Astrocyte of the hippocampus (primary cell): ENCODE results near the gene CDH23.

Source experiments
- DNase-seq: peaks from one replicate; pipeline ENCODE4 v3.0.0; 2011; ENCODE audit warnings: low read depth, low spot score

The CDH23 gene

GRCh38 chr10:71815515-71816130 lies 418.9 kb downstream of the CDH23 start:
- no peak for DNase-seq

GRCh38 chr10:71816421-71816851 lies 419.7 kb downstream of the CDH23 start:
- no peak for DNase-seq

DNA sequence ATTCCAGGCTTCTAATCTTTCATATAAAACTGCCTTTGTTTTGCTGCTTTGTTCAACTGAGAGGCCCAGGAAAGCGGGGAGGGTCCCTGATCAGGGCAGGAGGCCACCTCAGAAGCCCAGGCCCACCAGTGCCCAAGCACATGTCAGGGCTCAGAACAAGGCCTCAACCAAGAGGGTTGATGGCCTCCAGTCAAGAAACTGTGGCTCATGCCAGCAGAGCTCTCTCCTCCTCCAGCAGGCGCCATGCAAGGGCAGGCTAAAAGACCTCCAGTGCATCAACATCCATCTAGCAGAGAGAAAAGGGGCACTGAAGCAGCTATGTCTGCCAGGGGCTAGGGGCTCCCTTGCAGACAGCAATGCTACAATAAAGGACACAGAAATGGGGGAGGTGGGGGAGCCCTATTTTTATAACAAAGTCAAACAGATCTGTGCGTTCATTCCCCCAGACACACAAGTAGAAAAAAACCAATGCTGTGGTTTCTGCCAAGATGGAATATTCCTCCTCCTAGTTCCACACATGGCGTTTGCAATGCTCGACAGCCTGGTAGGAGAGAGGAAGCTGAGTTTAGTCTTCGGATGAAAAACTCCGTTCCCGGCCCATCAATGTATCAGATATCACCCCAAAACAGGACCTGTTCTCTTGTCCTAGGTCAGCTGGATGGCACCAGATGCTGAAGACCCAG lies 420.4 kb downstream of the CDH23 start:
- no peak for DNase-seq

DNA sequence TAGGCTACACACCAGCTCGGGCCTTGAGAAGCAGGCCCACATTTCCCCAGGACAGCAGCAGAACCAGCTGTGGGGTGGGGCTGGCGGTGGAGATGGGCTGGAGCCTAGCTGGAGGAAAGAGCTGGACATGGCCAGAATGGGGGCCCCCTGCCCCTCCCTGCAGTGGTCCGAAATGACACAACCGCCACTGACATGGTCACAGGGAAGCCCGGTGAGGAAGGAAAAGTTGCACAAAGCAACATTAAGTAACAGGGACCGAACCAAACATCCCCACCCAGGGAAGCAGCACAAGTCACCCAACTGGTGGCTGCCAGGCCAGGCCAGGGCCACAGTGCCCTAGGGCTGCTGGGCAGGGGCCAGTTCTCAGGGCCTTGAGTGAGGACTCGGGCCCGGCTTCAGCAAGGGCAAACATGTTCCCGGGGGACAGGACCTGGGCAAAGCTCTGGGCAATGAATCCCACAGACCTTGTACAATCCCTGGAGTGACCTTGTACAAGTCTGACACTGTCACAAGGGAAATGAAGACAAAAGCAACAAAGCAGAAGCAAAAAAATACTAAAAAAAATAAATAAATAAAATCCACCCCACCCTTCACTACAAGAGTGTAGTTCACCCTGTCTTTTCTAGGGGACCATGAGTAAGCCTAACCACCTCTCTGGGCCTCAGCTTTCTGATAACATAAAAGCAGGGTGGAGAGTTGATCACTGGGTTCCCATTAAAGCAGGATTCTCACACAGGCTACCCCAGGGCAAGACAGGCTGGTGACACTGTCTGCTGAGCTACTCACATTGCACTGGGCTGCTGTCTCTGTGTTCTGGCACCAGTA lies 421.3 kb downstream of the CDH23 start:
- no peak for DNase-seq

- DNase-seq: no peak
Measured at GRCh38 chr10:71818674-71819260, 422.0 kb downstream of the CDH23 start.

DNA sequence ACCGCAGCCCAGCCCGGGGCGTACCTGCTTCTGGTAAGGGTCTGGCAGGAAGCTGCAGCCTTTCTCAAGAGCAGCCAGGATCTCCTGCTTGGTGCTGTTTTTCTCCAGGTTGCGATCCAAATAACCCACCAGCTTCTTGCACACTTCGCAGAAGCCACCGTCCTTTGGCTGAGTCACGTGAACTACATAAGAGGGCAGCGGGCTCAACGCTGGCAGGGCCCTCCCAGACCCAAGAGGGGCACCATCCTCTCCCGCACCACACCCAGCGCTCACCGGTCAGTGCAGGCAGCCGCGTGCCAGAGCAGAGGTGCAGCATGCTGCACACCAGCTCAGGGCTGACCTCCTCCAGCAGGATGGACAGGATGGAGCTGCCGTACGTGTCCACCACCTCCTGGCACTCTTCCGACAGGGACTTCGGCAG lies 422.7 kb downstream of the CDH23 start:
- DNase-seq: no peak

- DNase-seq: no peak
Measured at GRCh38 chr10:71819985-71820384, 423.3 kb downstream of the CDH23 start.

DNA sequence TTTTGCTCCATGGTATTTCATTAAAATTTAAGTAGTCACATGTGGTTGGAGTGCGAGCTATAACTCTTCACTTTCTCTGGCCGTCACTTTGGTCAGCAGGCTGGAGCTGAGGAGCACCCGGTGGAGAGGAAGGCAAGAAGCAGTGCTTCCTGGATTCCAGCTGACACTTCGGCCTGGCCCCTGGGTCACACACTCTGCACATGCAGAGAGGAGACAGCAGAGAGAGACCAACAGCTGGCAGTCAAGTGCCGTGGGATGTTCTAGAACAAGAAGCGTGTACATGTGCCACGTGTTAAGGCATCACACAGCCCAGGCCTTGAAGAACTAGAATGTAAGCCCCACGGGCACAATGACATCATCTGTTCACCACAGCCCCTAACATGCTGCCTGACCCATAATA lies 424.2 kb downstream of the CDH23 start:
- DNase-seq: no peak

DNA sequence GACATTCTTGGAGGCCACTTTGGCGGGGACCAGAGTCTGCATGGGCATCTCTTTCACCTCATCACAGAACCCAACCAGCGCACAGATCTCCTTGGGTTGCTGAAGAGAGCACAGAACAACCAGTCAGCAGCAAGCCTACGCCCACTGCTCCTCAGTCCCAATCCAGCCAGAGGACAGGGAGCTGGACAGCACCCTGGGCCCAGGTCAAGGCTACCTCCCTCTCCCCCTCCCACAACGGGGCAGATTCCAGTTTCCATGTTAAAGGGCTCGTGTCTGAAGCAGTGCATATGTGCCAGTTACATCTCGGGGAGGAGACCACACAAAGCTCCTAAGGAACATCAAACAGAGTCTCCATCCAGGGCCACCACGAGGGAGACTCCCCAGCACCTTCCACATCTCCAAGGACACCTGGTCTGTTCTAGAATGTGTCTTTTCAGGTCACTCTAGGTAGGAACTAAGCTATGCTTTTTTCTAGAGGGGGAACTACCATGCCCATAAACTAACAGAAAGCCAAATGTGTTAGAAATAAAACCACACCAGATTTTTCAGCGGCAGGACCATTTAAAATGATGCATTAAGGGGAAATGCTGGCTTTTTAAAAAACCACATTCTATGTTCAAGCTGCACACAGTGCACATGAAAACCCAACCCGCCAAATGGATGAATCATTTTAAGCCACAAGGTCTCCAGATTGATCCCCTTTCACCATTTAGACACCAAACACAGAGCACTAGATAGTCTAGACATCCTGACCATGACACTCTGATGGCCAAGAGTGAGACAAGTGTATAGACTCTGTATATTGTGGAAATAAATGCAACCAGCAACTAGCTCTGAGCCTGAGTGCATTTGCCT lies 425.4 kb downstream of the CDH23 start:
- DNase-seq: peak; percentile 66

DNA sequence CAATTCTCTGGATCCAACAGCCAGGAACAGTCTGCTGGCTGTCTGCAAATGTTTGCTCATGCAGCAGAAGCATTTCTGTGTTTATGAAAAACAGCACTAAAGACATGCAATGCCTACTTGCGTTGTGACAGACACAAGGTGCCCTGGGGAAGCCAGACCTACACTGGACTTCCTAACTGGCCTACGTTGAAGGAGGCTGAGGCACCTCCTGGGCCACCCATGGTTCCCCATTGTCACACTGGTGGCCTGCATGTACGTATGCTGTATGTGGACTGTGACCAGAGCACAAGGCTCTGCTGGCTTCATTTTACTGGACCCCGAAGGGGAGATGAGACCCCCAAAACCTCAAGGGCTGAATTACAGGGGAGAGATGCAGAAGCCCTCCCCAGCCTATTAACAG lies 426.6 kb downstream of the CDH23 start:
- no peak for DNase-seq

DNA sequence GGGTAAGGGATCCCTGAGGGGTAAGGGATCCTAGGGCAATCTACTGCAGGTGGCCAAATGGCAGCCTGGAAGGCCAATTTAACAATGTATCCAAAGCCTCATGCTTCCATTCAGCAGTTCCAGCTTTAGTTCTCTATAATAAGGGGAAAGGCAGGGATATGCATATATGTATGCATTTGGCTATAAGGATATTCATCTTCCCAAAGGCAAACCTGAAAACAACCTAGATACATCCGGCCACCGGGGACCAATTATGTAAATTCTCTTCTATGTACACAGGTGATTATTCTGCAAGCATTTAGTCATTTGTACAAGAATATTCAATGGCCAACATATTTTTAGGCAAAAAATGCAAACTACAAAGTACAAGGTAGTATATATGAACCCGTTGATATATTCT lies 427.6 kb downstream of the CDH23 start:
- no peak for DNase-seq

GRCh38 chr10:71825217-71825616 lies 428.5 kb downstream of the CDH23 start:
- DNase-seq: no peak

GRCh38 chr10:71827852-71828251 lies 431.1 kb downstream of the CDH23 start:
- no peak for DNase-seq

GRCh38 chr10:71828702-71829101 lies 432.0 kb downstream of the CDH23 start:
- DNase-seq: no peak

GRCh38 chr10:71829171-71829570 lies 432.5 kb downstream of the CDH23 start:
- no peak for DNase-seq

- DNase-seq: no peak
Measured at GRCh38 chr10:71829896-71830295, 433.2 kb downstream of the CDH23 start.

- DNase-seq: no peak
Measured at GRCh38 chr10:71830726-71831125, 434.0 kb downstream of the CDH23 start.

DNA sequence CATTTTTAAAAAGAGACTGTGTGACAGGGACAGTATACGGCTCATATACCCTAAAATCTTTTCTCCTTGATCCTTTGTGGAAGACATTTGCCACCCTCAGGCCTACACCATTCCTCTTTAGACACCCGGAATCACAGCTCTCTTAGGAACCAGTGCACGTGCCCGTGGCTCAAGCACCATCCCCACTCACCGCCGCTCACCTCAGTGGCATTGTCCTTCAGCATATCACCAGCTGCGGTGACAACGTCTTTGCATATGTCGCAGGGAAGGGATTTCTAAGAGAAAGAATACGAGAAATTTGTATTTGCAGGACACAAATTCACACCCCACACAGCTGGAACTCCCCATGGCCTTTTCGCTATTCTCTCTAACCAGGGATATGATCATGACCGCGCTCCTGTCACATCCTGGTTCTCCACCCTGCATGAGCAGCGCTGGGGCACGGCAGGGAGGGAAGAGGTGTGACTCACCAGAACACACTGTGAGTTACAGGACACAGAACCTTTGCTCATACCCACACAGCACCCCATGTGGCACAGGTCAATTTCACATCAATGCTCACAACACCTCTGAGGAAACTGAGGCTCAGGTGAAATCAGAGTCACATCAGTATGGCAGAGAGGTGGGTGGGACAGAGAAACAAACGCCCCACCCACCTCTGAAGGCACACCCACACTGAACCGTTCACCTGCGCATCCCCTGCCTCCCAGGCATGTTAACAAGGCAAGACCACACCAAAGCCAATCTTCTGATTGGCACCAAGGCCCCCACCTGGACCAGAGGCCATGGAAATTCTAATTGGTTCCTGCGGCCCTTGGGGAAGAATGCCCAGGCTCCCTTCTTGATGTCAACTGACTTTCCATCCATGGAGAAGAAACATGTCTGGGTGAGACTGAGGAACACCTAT lies 435.2 kb downstream of the CDH23 start:
- DNase-seq: peak; percentile 46

DNA sequence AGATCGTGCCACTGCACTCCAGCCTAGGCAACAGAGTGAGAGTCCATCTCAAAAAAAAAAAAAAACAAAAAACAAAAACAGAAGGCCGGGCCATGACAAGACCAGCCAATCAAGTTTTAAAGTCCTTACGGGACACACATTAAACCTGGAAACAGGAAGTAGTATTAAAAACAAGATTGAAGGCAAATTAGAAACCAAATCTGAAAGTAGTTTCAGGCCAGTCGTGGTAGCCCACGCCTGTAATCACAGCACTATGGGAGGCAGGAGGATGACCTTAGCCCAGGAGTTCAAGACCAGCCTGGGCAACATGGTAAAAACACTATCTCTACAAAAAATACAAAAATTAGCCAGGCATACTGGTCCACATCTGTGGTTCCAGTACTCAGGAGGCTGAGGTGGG lies 436.2 kb downstream of the CDH23 start:
- no peak for DNase-seq
